Parathyroid adenoma (tissue), 2 donors: ENCODE measurements around the gene STARD4.

Source experiments
- H2AFZ ChIP-seq: fragments of 300-600 bp; sonication (generic); one replicate; pipeline ENCODE4 v1.7.0; 2017; ENCODE audit warnings: antibody characterized with exemption, mild to moderate bottlenecking
- H3K27ac ChIP-seq: fragments of 300-600 bp; sonication (generic); one replicate; pipeline ENCODE4 v1.7.0; 2017
- H3K27me3 ChIP-seq: fragments of 300-600 bp; sonication (generic); one replicate; pipeline ENCODE4 v1.7.0; 2017; ENCODE audit warnings: low read length; ENCODE audit not compliant: control insufficient read depth, insufficient read depth
- H3K36me3 ChIP-seq: fragments of 300-600 bp; sonication (generic); one replicate; pipeline ENCODE4 v1.7.0; 2017; ENCODE audit warnings: low read length; ENCODE audit not compliant: control insufficient read depth, insufficient read depth
- H3K4me1 ChIP-seq: fragments of 300-600 bp; sonication (generic); one replicate; pipeline ENCODE4 v1.7.0; 2017; ENCODE audit warnings: control low read depth
- H3K4me2 ChIP-seq: fragments of 300-600 bp; sonication (generic); one replicate; pipeline ENCODE4 v1.7.0; 2017; ENCODE audit warnings: low read length
- H3K4me3 ChIP-seq: fragments of 300-600 bp; sonication (generic); one replicate; pipeline ENCODE4 v1.7.0; 2017; ENCODE audit warnings: low read depth, low read length
- H3K79me2 ChIP-seq: fragments of 300-600 bp; sonication (generic); one replicate; pipeline ENCODE4 v1.7.0; 2017; ENCODE audit warnings: control low read depth
- H3K9ac ChIP-seq: fragments of 300-600 bp; sonication (generic); one replicate; pipeline ENCODE4 v1.7.0; 2017; ENCODE audit warnings: mild to moderate bottlenecking
- H3K9me3 ChIP-seq: fragments of 300-600 bp; sonication (generic); one replicate; pipeline ENCODE4 v1.7.0; 2017; ENCODE audit warnings: low read length; ENCODE audit not compliant: control insufficient read depth
- CTCF ChIP-seq: fragments of 300-600 bp; sonication (generic); IDR thresholded peaks from one replicate; pipeline ENCODE4 v1.7.0; 2017; ENCODE audit warnings: antibody characterized with exemption, mild to moderate bottlenecking
- donor health status: primary hyperparathyroidism.

The STARD4 gene

GRCh38 chr5:111551161-111551560 lies 38.8 kb upstream of the STARD4 start:
- Histone ChIP-seq H3K79me2 (no peaks in the 10 kb centered on the region), H3K4me3 (no peak overlapping the region), H3K27ac (peak overlapping the region; percentile 50), H3K9ac (no peak overlapping the region), H3K4me2 (no peak overlapping the region), H2AFZ (no peak overlapping the region), H3K4me1 (peaks cover 22% of the 10 kb centered on the region), H3K27me3 (no peaks in the 10 kb centered on the region), H3K9me3 (no peaks in the 10 kb centered on the region), H3K36me3 (no peaks in the 10 kb centered on the region)
- TF ChIP-seq CTCF: no peak

GRCh38 chr5:111550282-111551020 lies 38.1 kb upstream of the STARD4 start:
- Histone ChIP-seq H3K27ac (peak overlapping the region; percentile 50), H3K9me3 (no peaks in the 10 kb centered on the region), H3K9ac (no peak overlapping the region), H3K36me3 (no peaks in the 10 kb centered on the region), H3K27me3 (no peaks in the 10 kb centered on the region), H3K79me2 (no peaks in the 10 kb centered on the region), H2AFZ (peak overlapping the region; percentile 62), H3K4me3 (no peak overlapping the region), H3K4me1 (peaks cover 22% of the 10 kb centered on the region), H3K4me2 (no peak overlapping the region)
- peak; percentile 72 for TF ChIP-seq CTCF

- Histone ChIP-seq H2AFZ (peak overlapping the region; percentile 48), H3K4me2 (peak overlapping the region; percentile 31), H3K4me3 (no peak overlapping the region), H3K36me3 (no peaks in the 10 kb centered on the region), H3K27me3 (no peaks in the 10 kb centered on the region), H3K4me1 (peaks cover 22% of the 10 kb centered on the region), H3K9me3 (no peaks in the 10 kb centered on the region), H3K27ac (peak overlapping the region; percentile 50), H3K79me2 (no peaks in the 10 kb centered on the region), H3K9ac (no peak overlapping the region)
- TF ChIP-seq CTCF: no peak
Observed at GRCh38 chr5:111548992-111549649, 36.8 kb upstream of the STARD4 start.

- no peak overlapping the region for H3K9ac ChIP-seq
- H3K4me1 ChIP-seq: peaks cover 22% of the 10 kb centered on the region
- peak overlapping the region; percentile 31 for H3K4me2 ChIP-seq
- no peaks in the 10 kb centered on the region for H3K36me3 ChIP-seq
- no peak overlapping the region for H3K4me3 ChIP-seq
- no peaks in the 10 kb centered on the region for H3K9me3 ChIP-seq
- TF ChIP-seq CTCF: no peak
- H3K27ac ChIP-seq: peak overlapping the region; percentile 50
- peak overlapping the region; percentile 48 for H2AFZ ChIP-seq
- H3K27me3 ChIP-seq: no peaks in the 10 kb centered on the region
- H3K79me2 ChIP-seq: no peaks in the 10 kb centered on the region
Observed at GRCh38 chr5:111548348-111548950, 36.1 kb upstream of the STARD4 start.
